Measurements from ENCODE around the gene HOXB3. TPM values are rescaled to one million over a fixed set of nuclear protein-coding genes. Genes with fewer than 3 reads are reported as not detected.

The HOXB3 gene
- total and polyA plus RNA-seq, 8 donors, result 10.4 to 114 (median 89.4) TPM

DNA sequence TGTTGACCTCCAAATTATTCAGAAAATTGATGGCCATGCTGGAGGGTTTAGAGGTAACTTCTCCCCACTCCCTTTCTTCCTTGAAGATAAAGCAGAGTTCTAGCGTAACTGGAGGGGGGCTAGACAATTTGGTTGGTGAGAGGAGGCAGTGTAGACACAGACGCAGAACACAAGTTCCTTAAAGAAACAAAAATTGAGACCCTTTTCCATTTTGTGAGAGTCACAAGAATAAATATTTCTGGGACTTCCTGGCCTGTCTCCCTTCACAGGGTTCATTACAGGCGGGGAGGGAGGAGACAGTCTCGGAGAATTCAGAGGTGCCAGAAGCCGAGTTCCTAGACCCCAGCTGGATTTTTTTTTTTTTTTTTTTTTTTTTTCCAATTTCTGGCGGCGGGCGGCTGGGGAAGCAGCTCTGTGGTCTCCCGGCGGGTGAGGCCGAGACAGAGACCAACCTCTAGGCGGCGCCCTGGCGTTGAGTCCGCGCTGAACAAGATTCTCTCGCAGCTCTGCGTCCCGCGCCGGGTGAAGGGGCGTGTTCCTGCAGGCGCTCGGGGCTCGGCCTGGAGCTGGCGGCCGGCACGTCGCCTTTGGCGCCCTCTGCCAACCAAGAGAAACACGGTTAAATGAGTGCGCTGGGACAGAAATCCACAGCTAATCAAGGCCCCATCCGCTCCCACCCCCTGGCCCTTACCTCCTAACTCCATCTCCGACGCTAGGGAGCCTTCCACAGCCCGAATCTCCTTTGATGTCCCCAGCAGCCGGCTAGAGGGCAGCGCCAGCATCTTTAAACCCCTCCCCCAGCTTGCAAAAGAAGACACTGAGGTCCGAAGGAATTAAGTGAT is 46.4 kb upstream of the HOXB3 start:
- TF ChIP-seq, protein P1, sequence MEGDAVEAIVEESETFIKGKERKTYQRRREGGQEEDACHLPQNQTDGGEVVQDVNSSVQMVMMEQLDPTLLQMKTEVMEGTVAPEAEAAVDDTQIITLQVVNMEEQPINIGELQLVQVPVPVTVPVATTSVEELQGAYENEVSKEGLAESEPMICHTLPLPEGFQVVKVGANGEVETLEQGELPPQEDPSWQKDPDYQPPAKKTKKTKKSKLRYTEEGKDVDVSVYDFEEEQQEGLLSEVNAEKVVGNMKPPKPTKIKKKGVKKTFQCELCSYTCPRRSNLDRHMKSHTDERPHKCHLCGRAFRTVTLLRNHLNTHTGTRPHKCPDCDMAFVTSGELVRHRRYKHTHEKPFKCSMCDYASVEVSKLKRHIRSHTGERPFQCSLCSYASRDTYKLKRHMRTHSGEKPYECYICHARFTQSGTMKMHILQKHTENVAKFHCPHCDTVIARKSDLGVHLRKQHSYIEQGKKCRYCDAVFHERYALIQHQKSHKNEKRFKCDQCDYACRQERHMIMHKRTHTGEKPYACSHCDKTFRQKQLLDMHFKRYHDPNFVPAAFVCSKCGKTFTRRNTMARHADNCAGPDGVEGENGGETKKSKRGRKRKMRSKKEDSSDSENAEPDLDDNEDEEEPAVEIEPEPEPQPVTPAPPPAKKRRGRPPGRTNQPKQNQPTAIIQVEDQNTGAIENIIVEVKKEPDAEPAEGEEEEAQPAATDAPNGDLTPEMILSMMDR (IDR thresholded peaks at IDR 0.05), result peak; percentile 23 to 32
- peak; percentile 78 for ATAC-seq
- no peaks in the 10 kb centered on the region for H3K9me3 ChIP-seq
- H3K27me3 ChIP-seq, result peaks cover 99 to 100% of the 10 kb centered on the region in 2 donors
- no peak overlapping the region for H3K4me3 ChIP-seq
- DNase-seq, result peak; percentile 53 to 83 (median 71)
- intact Hi-C loops (cut with DNase I), result no loop called here
- H3K36me3 ChIP-seq, result no peaks in the 10 kb centered on the region
- H3K4me1 ChIP-seq, result no peaks in the 10 kb centered on the region
- no peak overlapping the region for H3K27ac ChIP-seq

DNA sequence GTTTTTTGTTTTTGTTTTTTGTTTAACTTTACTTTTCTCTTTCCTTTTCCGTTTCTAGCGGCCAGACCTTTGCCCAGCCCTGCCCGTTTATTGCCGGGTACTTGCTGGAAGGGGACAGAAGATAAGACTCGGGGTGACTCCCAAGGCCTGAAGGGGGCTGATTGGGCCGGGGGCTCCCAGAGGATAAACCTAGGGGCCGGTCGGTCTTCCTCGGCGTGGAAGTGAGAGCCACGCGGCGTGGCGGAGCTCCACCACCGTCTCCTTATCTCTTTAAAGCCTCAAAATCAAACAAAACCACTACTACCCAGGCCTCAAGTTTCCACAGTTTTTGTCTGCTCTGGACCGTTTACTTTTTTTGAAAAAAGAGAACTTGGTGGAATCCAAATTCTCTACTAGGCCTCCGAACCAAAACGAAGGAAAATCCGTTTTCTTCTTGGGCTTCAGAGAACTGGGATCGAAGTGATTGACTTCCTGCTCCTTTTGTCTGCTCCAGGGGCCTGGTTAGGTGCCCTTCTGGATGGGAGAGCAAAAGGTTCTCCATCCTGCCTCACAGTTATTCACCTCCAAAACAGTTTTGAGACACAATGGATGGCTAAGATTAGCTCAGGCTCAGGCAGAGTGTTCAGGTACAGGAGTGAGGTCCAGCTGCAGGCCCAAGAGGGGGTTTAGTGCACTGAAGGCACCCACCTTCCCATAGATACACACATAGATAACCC is 44.6 kb upstream of the HOXB3 start:
- intact Hi-C loops (cut with DNase I), result no loop called here
- H3K27me3 ChIP-seq, result peaks cover 99 to 100% of the 10 kb centered on the region in 2 donors
- TF ChIP-seq, protein P1 (IDR thresholded peaks at IDR 0.05), result no peak
- no peaks in the 10 kb centered on the region for H3K4me1 ChIP-seq
- no peaks in the 10 kb centered on the region for H3K9me3 ChIP-seq
- DNase-seq (no peak), ATAC-seq (no peak)
- no peak overlapping the region for H3K27ac ChIP-seq
- H3K36me3 ChIP-seq, result no peaks in the 10 kb centered on the region
- H3K4me3 ChIP-seq, result no peak overlapping the region

DNA sequence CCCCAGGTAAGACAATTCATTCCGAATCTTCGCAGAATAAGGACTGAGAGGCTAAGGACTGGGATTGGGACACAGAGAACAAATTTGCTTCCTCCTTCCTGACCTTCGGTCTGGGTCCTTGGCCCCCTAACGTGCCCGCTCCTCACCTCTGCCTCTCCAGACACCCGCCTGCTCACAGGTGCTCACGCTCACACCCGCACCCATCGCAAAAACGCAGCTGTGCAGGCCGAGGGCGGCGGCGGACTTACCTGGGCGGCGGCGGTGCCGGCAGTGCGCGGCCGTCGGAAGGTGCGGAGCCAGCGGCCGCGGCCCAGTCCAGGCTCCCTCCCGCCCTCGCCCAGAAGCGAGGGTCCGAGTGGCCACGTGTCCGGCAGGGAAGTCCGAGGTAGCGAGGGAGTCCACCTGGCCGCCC is 43.2 kb upstream of the HOXB3 start:
- Histone ChIP-seq H3K36me3 (no peaks in the 10 kb centered on the region), H3K27ac (no peak overlapping the region), H3K9me3 (no peaks in the 10 kb centered on the region), H3K4me3 (no peak overlapping the region), H3K4me1 (no peaks in the 10 kb centered on the region), H3K27me3 (peaks cover 99 to 100% of the 10 kb centered on the region in 2 donors)
- DNase-seq (peak in 1 of 4 donors; percentile 59), ATAC-seq (no peak)
- intact Hi-C loops (cut with DNase I), result no loop called here
- TF ChIP-seq, protein P1 (IDR thresholded peaks at IDR 0.05), result no peak

DNA sequence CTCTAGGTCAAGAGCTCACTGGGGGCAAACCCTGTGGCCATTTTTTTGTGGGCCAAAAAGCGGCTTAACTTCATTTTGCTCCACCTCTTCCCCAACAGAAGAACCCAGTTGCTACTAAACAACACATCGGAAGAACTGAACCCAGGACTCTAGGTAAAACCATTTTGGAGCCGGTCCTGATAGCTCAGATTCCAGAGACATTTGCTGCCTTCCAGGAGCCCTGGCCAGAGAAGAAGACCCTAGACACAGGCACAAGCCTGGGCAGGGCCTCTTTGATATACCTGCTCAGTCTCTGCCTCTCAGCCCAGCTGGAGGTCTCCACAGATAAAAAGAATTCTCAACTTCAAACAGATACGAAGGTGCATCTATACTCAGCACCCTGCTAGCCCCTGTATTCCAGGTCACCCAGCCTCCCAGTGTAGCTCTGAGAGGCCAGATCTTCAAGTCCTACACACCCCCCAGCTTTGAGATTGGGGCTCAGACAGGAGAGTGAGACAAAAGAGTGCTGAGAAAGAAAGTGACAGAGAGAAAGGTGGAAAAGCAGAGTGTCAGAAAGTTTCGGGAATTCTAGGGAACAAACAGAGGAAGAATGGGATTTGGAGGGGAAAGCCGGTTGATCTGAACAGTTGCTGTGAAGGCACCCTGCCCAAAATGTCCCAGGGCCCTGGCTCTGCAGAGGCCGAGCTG is 42.7 kb upstream of the HOXB3 start:
- Histone ChIP-seq H3K4me1 (no peaks in the 10 kb centered on the region), H3K4me3 (no peak overlapping the region), H3K9me3 (no peaks in the 10 kb centered on the region), H3K27ac (no peak overlapping the region), H3K36me3 (no peaks in the 10 kb centered on the region), H3K27me3 (peaks cover 99 to 100% of the 10 kb centered on the region in 2 donors)
- intact Hi-C loops (cut with DNase I), result no loop called here
- DNase-seq (no peak), ATAC-seq (no peak)
- TF ChIP-seq, protein P1 (IDR thresholded peaks at IDR 0.05), result no peak
